Coronary artery (tissue), 2 donors: ENCODE measurements around the gene OST4.

Experiments used
- DNase-seq: peaks from one replicate; pipeline ENCODE4 v3.0.0-alpha.2; 2017; ENCODE audit warnings: low spot score
- H3K27ac ChIP-seq, 2 donors: fragments of 200-600 bp; sonication (generic); one replicate each; pipeline ENCODE4 v1.5.1; 2016 to 2019
- H3K4me3 ChIP-seq: fragments of 200-600 bp; sonication (generic); 2 replicates; pipeline ENCODE4 v1.5.1; 2016; ENCODE audit warnings: mild to moderate bottlenecking, moderate library complexity
- TF ChIP-seq, protein P1 (sequence below): fragments of 200-600 bp; sonication (generic); IDR thresholded peaks from one replicate; pipeline ENCODE4 v1.5.1; 2019; ENCODE audit warnings: antibody characterized with exemption

Gene OST4

DNA sequence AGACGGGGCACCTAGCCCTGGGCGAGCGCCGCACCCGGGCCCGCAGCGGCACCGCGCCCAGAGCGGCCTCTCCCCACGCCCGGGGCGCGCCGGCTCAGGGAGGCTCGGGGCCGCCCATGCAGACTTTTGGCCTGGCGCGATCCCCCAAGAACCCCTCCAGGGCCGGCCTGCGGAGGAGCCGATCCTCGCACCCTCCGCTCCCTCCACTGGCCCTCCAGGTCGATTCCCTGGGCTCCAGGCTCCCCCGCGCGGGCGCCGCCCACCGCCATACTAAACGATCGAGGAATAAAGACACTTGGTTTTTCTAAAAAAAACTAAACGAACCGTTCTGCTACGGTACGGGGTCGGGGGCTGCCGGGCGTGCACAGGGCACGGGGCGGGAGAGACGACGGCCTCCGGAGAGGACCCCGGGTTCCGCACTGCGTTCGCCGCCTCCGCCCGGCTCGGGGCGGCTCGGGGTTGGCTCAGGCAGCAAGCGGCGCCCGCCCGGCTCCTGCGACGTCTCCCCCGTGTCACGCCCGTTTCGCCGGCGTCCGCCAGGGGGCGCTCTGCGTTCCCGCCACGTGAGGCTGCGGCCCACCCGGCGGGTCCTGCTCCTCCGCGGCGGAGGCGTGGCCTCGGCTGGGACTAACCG is 14.8 kb upstream of the OST4 start:
- DNase-seq: peak; percentile 96
- TF ChIP-seq, protein P1, sequence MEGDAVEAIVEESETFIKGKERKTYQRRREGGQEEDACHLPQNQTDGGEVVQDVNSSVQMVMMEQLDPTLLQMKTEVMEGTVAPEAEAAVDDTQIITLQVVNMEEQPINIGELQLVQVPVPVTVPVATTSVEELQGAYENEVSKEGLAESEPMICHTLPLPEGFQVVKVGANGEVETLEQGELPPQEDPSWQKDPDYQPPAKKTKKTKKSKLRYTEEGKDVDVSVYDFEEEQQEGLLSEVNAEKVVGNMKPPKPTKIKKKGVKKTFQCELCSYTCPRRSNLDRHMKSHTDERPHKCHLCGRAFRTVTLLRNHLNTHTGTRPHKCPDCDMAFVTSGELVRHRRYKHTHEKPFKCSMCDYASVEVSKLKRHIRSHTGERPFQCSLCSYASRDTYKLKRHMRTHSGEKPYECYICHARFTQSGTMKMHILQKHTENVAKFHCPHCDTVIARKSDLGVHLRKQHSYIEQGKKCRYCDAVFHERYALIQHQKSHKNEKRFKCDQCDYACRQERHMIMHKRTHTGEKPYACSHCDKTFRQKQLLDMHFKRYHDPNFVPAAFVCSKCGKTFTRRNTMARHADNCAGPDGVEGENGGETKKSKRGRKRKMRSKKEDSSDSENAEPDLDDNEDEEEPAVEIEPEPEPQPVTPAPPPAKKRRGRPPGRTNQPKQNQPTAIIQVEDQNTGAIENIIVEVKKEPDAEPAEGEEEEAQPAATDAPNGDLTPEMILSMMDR: peak; percentile 87

DNA sequence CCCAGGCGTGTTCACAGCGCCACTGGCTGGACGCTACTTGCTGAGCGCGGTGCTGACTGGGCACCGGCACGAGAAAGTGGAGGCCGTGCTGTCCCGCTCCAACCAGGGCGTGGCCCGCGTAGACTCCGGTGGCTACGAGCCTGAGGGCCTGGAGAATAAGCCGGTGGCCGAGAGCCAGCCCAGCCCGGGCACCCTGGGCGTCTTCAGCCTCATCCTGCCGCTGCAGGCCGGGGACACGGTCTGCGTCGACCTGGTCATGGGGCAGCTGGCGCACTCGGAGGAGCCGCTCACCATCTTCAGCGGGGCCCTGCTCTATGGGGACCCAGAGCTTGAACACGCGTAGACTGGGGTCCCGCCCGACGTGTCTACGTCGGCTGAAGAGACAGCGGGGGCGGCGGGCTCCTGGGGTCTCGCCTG is 14.2 kb upstream of the OST4 start:
- peak; percentile 91 for DNase-seq
- peak overlapping the region; percentile 79 for H3K4me3 ChIP-seq
- TF ChIP-seq, protein P1: no peak
- peak overlapping the region; percentile 58 to 93 for H3K27ac ChIP-seq

More for the DNA sequence above, 14.8 kb upstream of the OST4 start:
- Histone ChIP-seq H3K27ac (peak overlapping the region; percentile 58 to 93), H3K4me3 (peak overlapping the region; percentile 79)

DNA sequence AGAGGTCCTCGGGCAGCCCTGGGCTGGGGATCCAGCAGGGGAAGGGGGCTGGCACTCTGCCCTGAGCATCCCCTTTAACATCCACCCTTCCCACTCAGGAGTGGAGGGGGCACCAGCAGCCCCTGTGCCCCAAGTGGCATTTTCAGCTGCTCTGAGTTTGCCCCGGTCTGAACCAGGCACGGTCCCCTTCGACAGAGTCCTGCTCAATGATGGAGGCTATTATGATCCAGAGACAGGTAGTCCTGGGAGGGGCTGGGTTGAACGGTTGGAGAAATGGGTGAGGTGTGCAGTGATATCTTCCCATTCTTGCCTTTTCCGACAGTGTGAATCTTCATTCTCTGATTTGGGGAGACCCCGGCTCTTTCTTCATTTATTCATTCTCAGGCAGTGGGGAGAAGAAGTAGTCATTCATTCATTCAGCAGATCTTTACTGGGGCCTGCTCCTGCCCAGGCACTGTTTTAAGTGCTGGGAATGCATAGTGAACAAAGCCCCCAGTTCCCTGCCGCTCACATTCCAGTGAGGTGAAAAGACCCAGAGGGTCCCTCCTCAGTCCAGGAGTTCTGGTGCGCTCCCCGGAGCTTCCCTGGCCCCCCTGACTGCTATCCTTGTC is 13.7 kb upstream of the OST4 start:
- no peak for DNase-seq
- TF ChIP-seq, protein P1: peak; percentile 19
- Histone ChIP-seq H3K27ac (peak overlapping the region in 1 of 2 donors; percentile 93), H3K4me3 (peak overlapping the region; percentile 79)

DNA sequence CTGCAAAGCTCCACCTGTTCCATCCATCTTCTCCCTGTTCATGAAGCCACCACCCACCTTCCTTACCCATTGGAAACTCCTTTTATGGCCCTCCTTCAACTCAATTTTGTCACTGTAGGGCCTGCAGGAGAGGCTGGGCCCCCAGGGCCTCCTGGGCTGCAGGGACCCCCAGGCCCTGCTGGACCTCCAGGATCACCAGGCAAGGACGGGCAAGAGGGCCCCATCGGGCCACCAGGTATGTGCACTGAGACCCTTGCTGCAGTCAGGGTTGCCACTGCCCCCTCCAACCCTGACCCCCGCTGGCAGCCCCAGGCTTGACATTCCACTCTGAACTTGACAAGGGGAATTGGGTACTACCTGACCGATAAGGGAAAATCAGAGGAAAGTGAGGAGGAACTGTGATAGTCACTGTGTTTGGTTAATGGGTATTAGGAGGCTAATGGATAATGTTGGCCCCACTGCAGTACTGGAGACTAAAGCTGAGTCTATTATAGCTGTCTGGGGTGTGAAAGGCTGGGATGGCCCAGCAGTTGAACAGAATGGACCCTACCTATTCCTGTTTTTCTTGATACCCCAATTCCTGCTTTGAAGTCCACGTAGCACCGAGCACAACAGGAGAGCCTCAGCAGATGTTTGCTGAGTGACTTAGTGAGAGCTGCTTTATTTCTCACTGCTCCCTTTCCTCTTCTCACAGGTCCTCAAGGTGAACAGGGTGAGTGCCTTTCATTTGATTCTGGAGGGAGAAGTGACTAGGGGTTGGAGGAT is 13.0 kb upstream of the OST4 start:
- Histone ChIP-seq H3K4me3 (no peak overlapping the region), H3K27ac (peak overlapping the region in 1 of 2 donors; percentile 93)
- TF ChIP-seq, protein P1: no peak
- no peak for DNase-seq

DNA sequence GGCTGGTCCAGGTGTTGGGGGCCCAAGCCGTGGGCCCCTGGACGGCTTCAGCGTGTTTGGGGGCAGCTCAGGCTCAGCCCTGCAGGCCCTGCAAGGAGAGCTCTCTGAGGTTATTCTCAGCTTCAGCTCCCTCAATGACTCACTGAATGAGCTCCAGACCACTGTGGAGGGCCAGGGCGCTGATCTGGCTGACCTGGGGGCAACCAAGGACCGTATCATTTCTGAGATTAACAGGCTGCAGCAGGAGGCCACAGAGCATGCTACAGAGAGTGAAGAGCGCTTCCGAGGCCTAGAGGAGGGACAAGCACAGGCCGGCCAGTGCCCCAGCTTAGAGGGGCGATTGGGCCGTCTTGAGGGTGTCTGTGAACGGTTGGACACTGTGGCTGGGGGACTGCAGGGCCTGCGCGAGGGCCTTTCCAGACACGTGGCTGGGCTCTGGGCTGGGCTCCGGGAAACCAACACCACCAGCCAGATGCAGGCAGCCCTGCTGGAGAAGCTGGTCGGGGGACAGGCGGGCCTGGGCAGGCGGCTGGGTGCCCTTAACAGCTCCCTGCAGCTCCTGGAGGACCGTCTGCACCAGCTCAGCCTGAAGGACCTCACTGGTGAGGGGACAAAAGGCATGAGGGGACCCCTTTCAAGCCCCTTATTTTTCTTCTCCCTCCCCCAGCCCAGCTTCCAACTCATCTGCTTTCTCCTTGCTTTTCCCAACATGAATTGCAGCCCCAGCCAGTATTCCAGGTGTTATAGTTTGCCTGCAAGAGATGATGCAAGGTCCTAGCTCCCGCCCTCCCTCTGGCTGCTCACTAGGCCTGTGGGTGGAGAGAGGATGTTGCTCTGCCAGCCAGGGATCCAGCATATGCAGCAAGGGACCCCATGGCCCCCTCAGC is 12.2 kb upstream of the OST4 start:
- no peak for DNase-seq
- Histone ChIP-seq H3K27ac (no peak overlapping the region), H3K4me3 (no peak overlapping the region)
- TF ChIP-seq, protein P1: no peak

DNA sequence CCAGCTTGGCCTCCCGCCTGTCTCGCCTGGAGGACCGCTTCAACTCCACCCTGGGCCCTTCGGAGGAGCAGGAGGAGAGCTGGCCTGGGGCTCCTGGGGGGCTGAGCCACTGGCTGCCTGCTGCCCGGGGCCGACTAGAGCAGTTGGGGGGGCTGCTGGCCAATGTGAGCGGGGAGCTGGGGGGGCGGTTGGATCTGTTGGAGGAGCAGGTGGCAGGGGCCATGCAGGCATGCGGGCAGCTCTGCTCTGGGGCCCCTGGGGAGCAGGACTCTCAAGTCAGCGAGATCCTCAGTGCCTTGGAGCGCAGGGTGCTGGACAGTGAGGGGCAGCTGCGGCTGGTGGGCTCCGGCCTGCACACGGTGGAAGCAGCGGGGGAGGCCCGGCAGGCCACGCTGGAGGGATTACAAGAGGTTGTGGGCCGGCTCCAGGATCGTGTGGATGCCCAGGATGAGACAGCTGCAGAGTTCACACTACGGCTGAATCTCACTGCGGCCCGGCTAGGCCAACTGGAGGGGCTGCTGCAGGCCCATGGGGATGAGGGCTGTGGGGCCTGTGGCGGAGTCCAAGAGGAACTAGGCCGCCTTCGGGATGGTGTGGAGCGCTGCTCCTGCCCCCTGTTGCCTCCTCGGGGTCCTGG is 11.4 kb upstream of the OST4 start:
- no peak overlapping the region for H3K4me3 ChIP-seq
- DNase-seq: no peak
- TF ChIP-seq, protein P1: no peak
- no peak overlapping the region for H3K27ac ChIP-seq
